Measurements from ENCODE around the gene TRIM3.

Gene TRIM3

DNA sequence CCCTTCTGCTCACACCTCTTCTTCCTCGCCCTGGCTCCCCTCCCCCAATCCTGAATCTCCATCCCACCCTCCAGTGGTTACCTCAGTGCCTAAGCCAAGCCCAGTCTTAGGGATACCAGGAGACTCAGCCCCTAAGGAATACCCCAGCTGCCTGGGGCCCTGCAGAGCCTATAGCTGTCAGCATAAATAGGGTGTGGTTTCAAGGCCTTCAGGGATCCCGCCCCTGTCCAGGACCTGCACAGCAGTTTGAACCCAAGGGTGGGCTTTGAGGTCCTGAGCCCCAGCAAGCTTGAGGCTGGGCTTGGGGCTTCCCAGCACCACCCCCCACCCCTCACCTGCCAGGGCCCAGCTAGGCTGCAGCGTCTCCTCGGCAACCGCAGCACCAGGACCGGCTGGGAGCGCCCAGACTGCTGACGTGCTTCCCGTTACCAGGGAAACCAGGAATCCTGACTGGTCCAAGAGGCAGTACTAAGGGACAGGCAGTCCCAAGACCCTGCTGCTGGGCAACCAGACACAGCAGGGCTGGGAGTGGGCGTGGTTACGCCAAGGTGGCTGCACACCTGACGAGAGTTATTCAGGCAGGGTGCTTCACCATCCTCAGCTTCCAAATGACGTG, 68.6 kb downstream of the TRIM3 start:
- Histone ChIP-seq H3K9me3 (ENCODE audit: control extremely low read depth in 1 of 5, control insufficient read depth in 4 of 5, insufficient read depth in 2 of 5, low read depth in 1 of 5, low read length in 4 of 5) (no peaks in the 10 kb centered on the region), H3K27me3 (replicated peaks in 2 of 5; ENCODE audit: control insufficient read depth in 4 of 5, insufficient read depth in 5 of 5, low read length in 4 of 5) (no peaks in the 10 kb centered on the region), H3K27ac (ENCODE audit: insufficient read depth in 1 of 2, low read depth in 1 of 2, low read length in 2 of 2, poor library complexity in 1 of 2, severe bottlenecking in 2 of 2) (no peak overlapping the region), H3K4me1 (ENCODE audit: control extremely low read depth in 1 of 4, control insufficient read depth in 4 of 4, insufficient read depth in 4 of 4, low read length in 3 of 4) (peaks cover 0 to 29% (median 25%) of the 10 kb centered on the region in 4 experiments), H3K4me3 (ENCODE audit: control insufficient read depth in 1 of 7, extremely low read depth in 1 of 7, insufficient read depth in 4 of 7, low read depth in 2 of 7, low read length in 6 of 7) (no peak overlapping the region), H3K36me3 (ENCODE audit: control insufficient read depth in 4 of 4, insufficient read depth in 4 of 4, low read length in 3 of 4) (no peaks in the 10 kb centered on the region)
- 97% methylated on average over 9 of the region's 13 CpGs for WGBS (ENCODE audit: insufficient coverage)
- ChIA-PET CTCF (interaction anchor here (0.8 to 1.4 kb wide), 4 partner anchors 13 to 45 kb away, joined by 3 to 4 read pairs (median 4); no protein-coding TSS in a partner anchor), POLR2A (interaction anchor here (0.6 kb wide), 1 partner anchor 16 kb away, joined by 3 read pairs; no protein-coding TSS in a partner anchor)
- DNase-seq, result no peak

DNA sequence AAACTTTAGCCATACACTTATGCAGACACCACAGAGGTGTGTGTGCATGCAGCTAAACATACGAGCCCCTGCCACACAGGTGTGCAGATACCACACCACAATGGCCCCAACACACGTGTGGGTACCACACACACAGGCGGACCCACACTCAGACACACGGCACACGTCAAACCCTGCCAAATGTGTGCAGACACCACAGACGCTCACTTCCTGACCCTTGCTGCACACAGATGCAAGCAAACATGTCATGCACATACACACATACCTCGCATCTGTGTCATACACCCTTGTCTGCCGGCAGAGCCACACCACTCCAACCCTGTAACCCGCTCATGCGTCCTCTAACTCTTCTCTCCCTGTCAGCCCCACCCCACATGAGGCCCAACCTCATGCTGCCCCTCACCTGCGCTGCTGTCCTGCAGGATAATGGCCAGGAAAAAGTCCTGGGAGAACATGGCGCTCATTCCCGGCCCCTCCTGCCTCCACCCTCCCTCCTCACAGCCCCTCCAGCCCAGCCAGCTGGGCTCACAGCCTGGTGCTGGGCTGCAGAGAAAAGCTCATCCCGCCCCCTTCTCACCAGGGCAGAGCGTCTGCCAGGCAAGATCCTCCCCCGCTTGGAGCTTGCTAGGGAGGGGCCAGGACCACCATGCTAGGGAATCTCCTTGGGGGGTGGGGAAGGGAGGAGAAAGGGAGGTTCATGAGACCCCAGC, 69.2 kb downstream of the TRIM3 start:
- no peaks in the 10 kb centered on the region for H3K9me3 ChIP-seq (ENCODE audit: control extremely low read depth in 1 of 5, control insufficient read depth in 4 of 5, insufficient read depth in 2 of 5, low read depth in 1 of 5, low read length in 4 of 5)
- no peak for DNase-seq
- peaks cover 0 to 29% (median 25%) of the 10 kb centered on the region in 4 experiments for H3K4me1 ChIP-seq (ENCODE audit: control extremely low read depth in 1 of 4, control insufficient read depth in 4 of 4, insufficient read depth in 4 of 4, low read length in 3 of 4)
- 94% methylated on average over 15 of the region's 16 CpGs for WGBS (ENCODE audit: insufficient coverage)
- POLR2A ChIA-PET, result no interaction called here
- CTCF ChIA-PET, result no interaction called here
- no peak overlapping the region for H3K27ac ChIP-seq (ENCODE audit: insufficient read depth in 1 of 2, low read depth in 1 of 2, low read length in 2 of 2, poor library complexity in 1 of 2, severe bottlenecking in 2 of 2)
- no peak overlapping the region for H3K4me3 ChIP-seq (ENCODE audit: control insufficient read depth in 1 of 7, extremely low read depth in 1 of 7, insufficient read depth in 4 of 7, low read depth in 2 of 7, low read length in 6 of 7)
- no peaks in the 10 kb centered on the region for H3K27me3 ChIP-seq (replicated peaks in 2 of 5; ENCODE audit: control insufficient read depth in 4 of 5, insufficient read depth in 5 of 5, low read length in 4 of 5)
- no peaks in the 10 kb centered on the region for H3K36me3 ChIP-seq (ENCODE audit: control insufficient read depth in 4 of 4, insufficient read depth in 4 of 4, low read length in 3 of 4)

- no peak for DNase-seq
- ChIA-PET CTCF (interaction anchor here (0.9 to 6.1 kb wide), 5 partner anchors 10 to 40 kb away, joined by 3 to 29 read pairs (median 5); no protein-coding TSS in a partner anchor), POLR2A (interaction anchor here (1.6 kb wide), 1 partner anchor 13 kb away, joined by 5 read pairs; the partner anchor contains the start of gene SMPD1)
- no peaks in the 10 kb centered on the region for H3K27me3 ChIP-seq (replicated peaks in 2 of 5; ENCODE audit: control insufficient read depth in 4 of 5, insufficient read depth in 5 of 5, low read length in 4 of 5)
- H3K27ac ChIP-seq (ENCODE audit: insufficient read depth in 1 of 2, low read depth in 1 of 2, low read length in 2 of 2, poor library complexity in 1 of 2, severe bottlenecking in 2 of 2), result no peak overlapping the region
- no peak overlapping the region for H3K4me3 ChIP-seq (ENCODE audit: control insufficient read depth in 1 of 7, extremely low read depth in 1 of 7, insufficient read depth in 4 of 7, low read depth in 2 of 7, low read length in 6 of 7)
- no peaks in the 10 kb centered on the region for H3K9me3 ChIP-seq (ENCODE audit: control extremely low read depth in 1 of 5, control insufficient read depth in 4 of 5, insufficient read depth in 2 of 5, low read depth in 1 of 5, low read length in 4 of 5)
- 91% methylated on average over 7 of the region's 8 CpGs for whole genome bisulfite sequencing (ENCODE audit: insufficient coverage)
- H3K4me1 ChIP-seq (ENCODE audit: control extremely low read depth in 1 of 4, control insufficient read depth in 4 of 4, insufficient read depth in 4 of 4, low read length in 3 of 4), result peaks cover 0 to 29% (median 25%) of the 10 kb centered on the region in 4 experiments
- H3K36me3 ChIP-seq (ENCODE audit: control insufficient read depth in 4 of 4, insufficient read depth in 4 of 4, low read length in 3 of 4), result no peaks in the 10 kb centered on the region
Measured at GRCh38 chr11:6403539-6403938, 70.2 kb downstream of the TRIM3 start.

GRCh38 chr11:6402561-6402981, 71.2 kb downstream of the TRIM3 start:
- 0% methylated on average over 2 of the region's 7 CpGs for WGBS (ENCODE audit: insufficient coverage)

DNA sequence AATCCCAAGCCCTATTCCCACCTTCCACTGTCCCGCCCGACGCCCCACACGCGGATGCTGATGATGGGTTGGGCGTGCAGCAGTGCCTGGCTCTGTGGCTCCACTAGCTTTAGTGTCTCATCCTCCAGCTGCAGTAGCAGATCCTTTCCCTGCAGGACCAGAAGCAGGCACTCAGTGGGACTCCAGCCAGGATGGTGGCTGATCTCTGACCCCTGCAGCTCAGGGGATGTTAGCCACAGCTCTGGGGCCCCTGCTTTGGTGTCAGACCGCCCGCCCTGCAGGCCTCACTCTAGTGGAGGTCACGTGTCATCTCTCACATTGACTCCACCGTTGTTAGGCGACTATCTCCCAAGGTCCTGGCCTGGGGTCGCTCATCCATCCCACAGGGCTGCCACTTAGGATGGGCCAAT, 71.7 kb downstream of the TRIM3 start:
- ChIA-PET CTCF (interaction anchor here (1.0 to 6.1 kb wide), 9 partner anchors 9 to 42 kb away, joined by 3 to 29 read pairs (median 4); partner anchors contain the start of genes APBB1 and SMPD1), POLR2A (interaction anchor here (1.5 to 1.6 kb wide), 2 partner anchors 11 to 79 kb away, joined by 5 to 6 read pairs; partner anchors contain the start of genes ARFIP2, SMPD1 and TIMM10B)
- DNase-seq, result no peak
- Histone ChIP-seq H3K36me3 (ENCODE audit: control insufficient read depth in 4 of 4, insufficient read depth in 4 of 4, low read length in 3 of 4) (no peaks in the 10 kb centered on the region), H3K9me3 (ENCODE audit: control extremely low read depth in 1 of 5, control insufficient read depth in 4 of 5, insufficient read depth in 2 of 5, low read depth in 1 of 5, low read length in 4 of 5) (no peaks in the 10 kb centered on the region), H3K27me3 (replicated peaks in 2 of 5; ENCODE audit: control insufficient read depth in 4 of 5, insufficient read depth in 5 of 5, low read length in 4 of 5) (no peaks in the 10 kb centered on the region), H3K27ac (ENCODE audit: insufficient read depth in 1 of 2, low read depth in 1 of 2, low read length in 2 of 2, poor library complexity in 1 of 2, severe bottlenecking in 2 of 2) (peak overlapping the region in 1 of 2 experiments; percentile 10), H3K4me1 (ENCODE audit: control extremely low read depth in 1 of 4, control insufficient read depth in 4 of 4, insufficient read depth in 4 of 4, low read length in 3 of 4) (peaks cover 0 to 29% (median 25%) of the 10 kb centered on the region in 4 experiments), H3K4me3 (ENCODE audit: control insufficient read depth in 1 of 7, extremely low read depth in 1 of 7, insufficient read depth in 4 of 7, low read depth in 2 of 7, low read length in 6 of 7) (peak overlapping the region in 2 of 7 experiments; percentile 36 to 40)
- 95% methylated on average over 12 of the region's 12 CpGs for WGBS (ENCODE audit: insufficient coverage)

More at GRCh38 chr11:6402561-6402981, 71.2 kb downstream of the TRIM3 start:
- H3K4me3 ChIP-seq (ENCODE audit: control insufficient read depth in 1 of 7, extremely low read depth in 1 of 7, insufficient read depth in 4 of 7, low read depth in 2 of 7, low read length in 6 of 7), result peak overlapping the region in 4 of 7 experiments; percentile 25 to 40 (median 34)
- ChIA-PET POLR2A (interaction anchor here (1.5 to 1.6 kb wide), 2 partner anchors 12 to 79 kb away, joined by 5 to 6 read pairs; partner anchors contain the start of genes ARFIP2, SMPD1 and TIMM10B), CTCF (interaction anchor here (0.9 to 6.1 kb wide), 9 partner anchors 9 to 41 kb away, joined by 3 to 29 read pairs (median 4); partner anchors contain the start of genes APBB1 and SMPD1)
- peak in 2 of 3 donors; percentile 81 to 84 for DNase-seq
- no peaks in the 10 kb centered on the region for H3K27me3 ChIP-seq (replicated peaks in 2 of 5; ENCODE audit: control insufficient read depth in 4 of 5, insufficient read depth in 5 of 5, low read length in 4 of 5)
- peaks cover 0 to 29% (median 25%) of the 10 kb centered on the region in 4 experiments for H3K4me1 ChIP-seq (ENCODE audit: control extremely low read depth in 1 of 4, control insufficient read depth in 4 of 4, insufficient read depth in 4 of 4, low read length in 3 of 4)
- no peaks in the 10 kb centered on the region for H3K9me3 ChIP-seq (ENCODE audit: control extremely low read depth in 1 of 5, control insufficient read depth in 4 of 5, insufficient read depth in 2 of 5, low read depth in 1 of 5, low read length in 4 of 5)
- peak overlapping the region in 1 of 2 experiments; percentile 10 for H3K27ac ChIP-seq (ENCODE audit: insufficient read depth in 1 of 2, low read depth in 1 of 2, low read length in 2 of 2, poor library complexity in 1 of 2, severe bottlenecking in 2 of 2)
- H3K36me3 ChIP-seq (ENCODE audit: control insufficient read depth in 4 of 4, insufficient read depth in 4 of 4, low read length in 3 of 4), result no peaks in the 10 kb centered on the region

DNA sequence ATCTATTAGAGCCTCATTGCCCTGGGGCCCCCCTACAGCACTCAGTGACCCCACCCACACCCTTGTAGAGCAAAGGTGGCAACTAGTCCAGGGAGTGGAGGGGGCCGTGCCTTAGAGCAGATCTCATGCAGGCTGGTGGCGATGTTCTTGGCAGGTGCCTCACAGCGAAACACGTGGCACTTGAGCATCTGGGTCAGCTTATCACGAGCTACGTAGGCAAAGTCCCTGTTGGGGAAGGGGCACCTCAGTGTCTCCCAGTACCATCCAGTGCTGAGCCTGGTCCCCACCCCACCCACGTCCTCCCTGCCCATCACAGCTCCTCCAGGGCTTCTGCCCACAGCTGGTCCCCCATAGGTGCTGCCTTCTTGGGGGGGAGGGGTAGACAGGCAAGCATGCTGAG, 72.3 kb downstream of the TRIM3 start:
- WGBS (ENCODE audit: insufficient coverage), result 95% methylated on average over 6 of the region's 7 CpGs
- POLR2A ChIA-PET, result interaction anchor here (1.4 to 1.5 kb wide), 2 partner anchors 10 to 80 kb away, joined by 3 to 6 read pairs; partner anchors contain the start of genes ARFIP2 and TIMM10B

More for the DNA sequence above, 72.3 kb downstream of the TRIM3 start:
- H3K4me1 ChIP-seq (ENCODE audit: control extremely low read depth in 1 of 4, control insufficient read depth in 4 of 4, insufficient read depth in 4 of 4, low read length in 3 of 4), result peaks cover 0 to 29% (median 25%) of the 10 kb centered on the region in 4 experiments
- no peak overlapping the region for H3K27ac ChIP-seq (ENCODE audit: insufficient read depth in 1 of 2, low read depth in 1 of 2, low read length in 2 of 2, poor library complexity in 1 of 2, severe bottlenecking in 2 of 2)
- no peak overlapping the region for H3K4me3 ChIP-seq (ENCODE audit: control insufficient read depth in 1 of 7, extremely low read depth in 1 of 7, insufficient read depth in 4 of 7, low read depth in 2 of 7, low read length in 6 of 7)
- H3K9me3 ChIP-seq (ENCODE audit: control extremely low read depth in 1 of 5, control insufficient read depth in 4 of 5, insufficient read depth in 2 of 5, low read depth in 1 of 5, low read length in 4 of 5), result no peaks in the 10 kb centered on the region
- no peaks in the 10 kb centered on the region for H3K36me3 ChIP-seq (ENCODE audit: control insufficient read depth in 4 of 4, insufficient read depth in 4 of 4, low read length in 3 of 4)
- H3K27me3 ChIP-seq (replicated peaks in 2 of 5; ENCODE audit: control insufficient read depth in 4 of 5, insufficient read depth in 5 of 5, low read length in 4 of 5), result no peaks in the 10 kb centered on the region
- CTCF ChIA-PET, result interaction anchor here (1.0 to 6.1 kb wide), 6 partner anchors 11 to 42 kb away, joined by 3 to 29 read pairs (median 4); partner anchors contain the start of genes APBB1 and SMPD1
- no peak for DNase-seq
